Sigmoid colon (tissue), 4 donors: Measurements from ENCODE around the gene BRD4.

Source experiments
- EP300 ChIP-seq, 4 donors: sonication (generic); formaldehyde crosslinking; IDR thresholded peaks; one replicate each; pipeline ENCODE4 v1.6.1; 2017; ENCODE audit warnings: antibody characterized with exemption in 4 of 4
- TF ChIP-seq, protein P1 (sequence below), 4 experiments: fragments of 450-650 bp in 3 of 4; fragments of 200-600 bp in 1 of 4; IDR thresholded peaks; one replicate each; pipeline ENCODE4 v1.5.1; 2016 to 2019; ENCODE audit warnings: antibody characterized with exemption in 4 of 4, mild to moderate bottlenecking in 3 of 4, moderate library complexity in 2 of 4

DNA sequence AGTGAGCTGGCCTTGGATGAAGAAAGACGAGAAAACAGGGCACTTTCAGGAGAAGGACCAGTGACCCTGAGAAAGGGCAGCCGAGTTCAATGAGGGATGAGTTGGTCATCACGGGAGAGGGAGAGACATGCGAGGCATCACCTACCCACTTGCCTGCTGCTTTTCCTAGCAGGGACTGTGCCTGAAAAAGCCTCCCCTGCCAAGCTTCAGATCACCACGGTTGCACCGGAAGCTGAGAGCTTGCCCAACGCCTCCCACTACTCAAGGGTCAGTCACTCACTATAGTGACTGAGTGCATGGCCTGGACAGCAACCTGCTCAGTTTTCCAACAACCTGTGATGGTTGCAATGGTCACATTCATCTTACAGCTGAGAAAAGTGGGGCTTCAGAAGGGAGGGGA lies 87.5 kb downstream of the BRD4 start:
- TF ChIP-seq EP300 (IDR thresholded peaks at IDR 0.05): no peak
- TF ChIP-seq, protein P1, sequence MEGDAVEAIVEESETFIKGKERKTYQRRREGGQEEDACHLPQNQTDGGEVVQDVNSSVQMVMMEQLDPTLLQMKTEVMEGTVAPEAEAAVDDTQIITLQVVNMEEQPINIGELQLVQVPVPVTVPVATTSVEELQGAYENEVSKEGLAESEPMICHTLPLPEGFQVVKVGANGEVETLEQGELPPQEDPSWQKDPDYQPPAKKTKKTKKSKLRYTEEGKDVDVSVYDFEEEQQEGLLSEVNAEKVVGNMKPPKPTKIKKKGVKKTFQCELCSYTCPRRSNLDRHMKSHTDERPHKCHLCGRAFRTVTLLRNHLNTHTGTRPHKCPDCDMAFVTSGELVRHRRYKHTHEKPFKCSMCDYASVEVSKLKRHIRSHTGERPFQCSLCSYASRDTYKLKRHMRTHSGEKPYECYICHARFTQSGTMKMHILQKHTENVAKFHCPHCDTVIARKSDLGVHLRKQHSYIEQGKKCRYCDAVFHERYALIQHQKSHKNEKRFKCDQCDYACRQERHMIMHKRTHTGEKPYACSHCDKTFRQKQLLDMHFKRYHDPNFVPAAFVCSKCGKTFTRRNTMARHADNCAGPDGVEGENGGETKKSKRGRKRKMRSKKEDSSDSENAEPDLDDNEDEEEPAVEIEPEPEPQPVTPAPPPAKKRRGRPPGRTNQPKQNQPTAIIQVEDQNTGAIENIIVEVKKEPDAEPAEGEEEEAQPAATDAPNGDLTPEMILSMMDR (IDR thresholded peaks at IDR 0.05): no peak
